Lower leg skin (tissue), 4 donors: ENCODE results near the gene OBSCN. TPM values are rescaled to one million over a fixed set of nuclear protein-coding genes. Genes with fewer than 3 reads are reported as not detected.
"Not testable (repeated sequence)": the region's sequence is repeated elsewhere in the genome, so short reads cannot be mapped to it uniquely, and the experiment has no call there.

ENCODE experiments used
- DNase-seq, 2 donors: peaks; one replicate each; pipeline ENCODE4 v3.0.0-alpha.2; 2019; ENCODE audit warnings: low spot score in 2 of 2
- H3K4me3 ChIP-seq: fragments of 200-600 bp; sonication (generic); 2 replicates; pipeline ENCODE4 v1.5.1; 2017; ENCODE audit warnings: mild to moderate bottlenecking, low read depth; ENCODE audit not compliant: poor library complexity, severe bottlenecking
- POLR2A ChIP-seq, 2 donors: fragments of 450-650 bp; IDR thresholded peaks; one replicate each; pipeline ENCODE4 v1.6.1; 2016 to 2017; ENCODE audit warnings: antibody characterized with exemption in 2 of 2, mild to moderate bottlenecking in 1 of 2, moderate library complexity in 1 of 2
- WGBS, 2 donors: methylation state at CpG; one replicate each; pipeline ENCODE4 v1.1.5; 2018; 5-methylcytosine and 5-hydroxymethylcytosine counted together
- intact Hi-C: fragments of 100-400 bp; cut with DNase I; formaldehyde crosslinking; loops from one replicate; pipeline ENCODE4 v1.15.0; 2023; ENCODE audit warnings: low total_unique reads
- total RNA-seq, 4 donors: library from RNA; depleted of rRNA; stranded (reverse); fragments of >200 nt; gene quantifications; one replicate each; pipeline ENCODE4 v1.1.0, GENCODE V29; 2016
- TF ChIP-seq, protein P1 (sequence below), 3 donors: fragments of 450-650 bp; IDR thresholded peaks; one replicate each; pipeline ENCODE4 v1.5.1; 2016; ENCODE audit warnings: antibody characterized with exemption in 3 of 3, mild to moderate bottlenecking in 3 of 3, moderate library complexity in 2 of 3

Gene OBSCN
- total RNA-seq, 4 donors from 2014 or later: 7.4 to 39.2 (median 18.5) TPM

DNA sequence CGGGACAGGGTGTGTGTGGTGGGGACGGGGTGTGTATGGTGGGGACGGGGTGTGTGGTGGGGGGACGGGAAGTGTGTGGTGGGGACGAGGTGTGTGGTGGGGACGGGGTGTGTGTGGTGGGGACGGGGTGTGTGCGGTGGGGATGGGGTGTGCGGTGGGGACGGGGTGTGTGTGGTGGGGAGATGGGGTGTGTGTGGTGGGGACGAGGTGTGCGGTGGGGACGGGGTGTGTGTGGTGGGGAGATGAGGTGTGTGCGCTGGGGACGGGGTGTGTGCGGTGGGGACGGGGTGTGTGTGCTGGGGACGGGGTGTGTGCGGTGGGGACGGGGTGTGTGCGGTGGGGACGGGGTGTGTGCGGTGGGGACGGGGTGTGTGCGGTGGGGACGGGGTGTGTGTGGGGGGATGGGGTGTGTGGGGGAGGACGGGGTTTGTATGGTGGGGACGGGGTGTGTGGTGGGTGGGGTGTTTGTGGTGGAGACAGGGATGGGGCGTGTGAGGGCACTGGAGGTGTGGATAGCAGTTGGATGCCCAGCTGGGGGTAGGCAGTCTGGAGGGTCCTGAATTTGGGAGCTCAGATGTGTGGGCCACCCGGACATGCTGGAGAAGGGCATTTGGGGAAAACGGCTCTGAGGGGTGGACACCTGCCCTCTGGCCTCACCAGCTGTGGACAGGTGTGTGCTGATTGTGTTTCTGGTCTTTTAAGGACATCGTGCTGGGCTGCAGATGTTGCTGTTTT lies 25.4 kb upstream of the OBSCN start:
- peak in 1 of 2 donors; percentile 64 for DNase-seq
- no peak for TF ChIP-seq POLR2A (IDR thresholded peaks at IDR 0.05)
- TF ChIP-seq, protein P1, sequence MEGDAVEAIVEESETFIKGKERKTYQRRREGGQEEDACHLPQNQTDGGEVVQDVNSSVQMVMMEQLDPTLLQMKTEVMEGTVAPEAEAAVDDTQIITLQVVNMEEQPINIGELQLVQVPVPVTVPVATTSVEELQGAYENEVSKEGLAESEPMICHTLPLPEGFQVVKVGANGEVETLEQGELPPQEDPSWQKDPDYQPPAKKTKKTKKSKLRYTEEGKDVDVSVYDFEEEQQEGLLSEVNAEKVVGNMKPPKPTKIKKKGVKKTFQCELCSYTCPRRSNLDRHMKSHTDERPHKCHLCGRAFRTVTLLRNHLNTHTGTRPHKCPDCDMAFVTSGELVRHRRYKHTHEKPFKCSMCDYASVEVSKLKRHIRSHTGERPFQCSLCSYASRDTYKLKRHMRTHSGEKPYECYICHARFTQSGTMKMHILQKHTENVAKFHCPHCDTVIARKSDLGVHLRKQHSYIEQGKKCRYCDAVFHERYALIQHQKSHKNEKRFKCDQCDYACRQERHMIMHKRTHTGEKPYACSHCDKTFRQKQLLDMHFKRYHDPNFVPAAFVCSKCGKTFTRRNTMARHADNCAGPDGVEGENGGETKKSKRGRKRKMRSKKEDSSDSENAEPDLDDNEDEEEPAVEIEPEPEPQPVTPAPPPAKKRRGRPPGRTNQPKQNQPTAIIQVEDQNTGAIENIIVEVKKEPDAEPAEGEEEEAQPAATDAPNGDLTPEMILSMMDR (IDR thresholded peaks at IDR 0.05): no peak
- intact Hi-C loops: no loop called here
- 88 to 89% methylated on average over 27 to 28 of the region's 32 CpGs for WGBS, 2 donors
- H3K4me3 ChIP-seq: no peak overlapping the region

DNA sequence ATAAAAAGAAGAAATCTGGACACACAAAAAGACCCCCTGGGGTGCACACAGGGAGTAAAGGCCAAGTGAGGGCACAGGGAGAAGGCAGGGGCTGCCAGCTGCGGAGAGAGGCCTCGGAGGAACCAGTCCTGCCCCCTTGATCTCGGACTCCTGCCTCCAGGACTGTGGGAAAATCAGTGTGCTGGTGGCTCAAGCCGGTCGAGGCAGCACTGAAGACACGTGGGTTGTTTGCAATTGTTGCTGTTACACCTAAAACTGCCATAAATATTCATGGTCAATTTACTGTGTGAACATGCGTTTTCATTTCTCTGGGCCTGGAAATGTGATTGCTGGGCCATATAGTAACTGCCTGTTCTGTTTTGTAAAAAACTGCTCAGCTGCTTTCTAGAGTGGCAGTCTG lies 23.7 kb upstream of the OBSCN start:
- peak in 1 of 2 donors; percentile 26 for DNase-seq
- intact Hi-C loops: no loop called here
- TF ChIP-seq, protein P1 (IDR thresholded peaks at IDR 0.05): no peak
- no peak for TF ChIP-seq POLR2A (IDR thresholded peaks at IDR 0.05)
- H3K4me3 ChIP-seq: no peak overlapping the region
- 85 to 89% methylated on average over 7 of the region's 7 CpGs for WGBS, 2 donors

DNA sequence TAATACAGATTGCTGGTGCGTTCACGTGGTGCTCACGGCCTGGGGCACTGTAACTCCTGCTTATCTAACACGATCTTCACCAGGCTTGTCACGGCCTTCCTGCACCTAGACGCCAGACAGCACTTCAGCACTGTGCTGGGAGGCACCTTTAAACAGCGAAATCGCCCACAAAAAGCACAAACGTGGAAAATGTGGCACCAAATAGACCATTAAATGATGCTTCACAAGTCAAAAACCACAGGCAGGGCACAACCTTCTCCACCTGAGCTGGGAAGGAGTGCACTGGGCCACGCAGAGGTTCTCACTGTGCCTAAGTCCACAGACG lies 22.2 kb upstream of the OBSCN start:
- WGBS, 2 donors: 55 to 67% methylated on average over 11 of the region's 11 CpGs
- intact Hi-C loops: no loop called here
- TF ChIP-seq, protein P1 (IDR thresholded peaks at IDR 0.05): no peak
- TF ChIP-seq POLR2A (IDR thresholded peaks at IDR 0.05): no peak
- H3K4me3 ChIP-seq: no peak overlapping the region
- DNase-seq: peak in 1 of 2 donors; percentile 68

DNA sequence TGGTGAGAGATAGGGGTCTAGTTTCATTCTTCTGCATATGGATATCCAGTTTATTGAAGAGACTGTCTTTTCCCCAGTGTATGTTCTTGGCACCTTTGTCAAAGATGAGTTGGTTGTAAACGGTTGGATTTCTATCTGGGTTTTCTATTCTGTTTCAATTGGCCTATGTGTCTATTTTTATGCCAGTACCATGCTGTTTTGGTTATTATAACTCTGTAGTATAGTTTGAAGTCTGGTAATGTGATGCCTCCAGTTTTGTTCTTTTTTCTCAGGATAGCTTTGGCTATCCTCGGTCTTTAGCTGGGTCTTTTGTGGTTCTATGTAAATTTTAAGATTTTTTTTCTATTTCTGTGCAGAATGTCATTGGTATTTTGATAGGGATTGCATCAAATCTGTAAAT lies 19.6 kb upstream of the OBSCN start:
- 83 to 85% methylated on average over 2 of the region's 2 CpGs for WGBS, 2 donors
- H3K4me3 ChIP-seq, DNase-seq, intact Hi-C loops: not testable (repeated sequence)

DNA sequence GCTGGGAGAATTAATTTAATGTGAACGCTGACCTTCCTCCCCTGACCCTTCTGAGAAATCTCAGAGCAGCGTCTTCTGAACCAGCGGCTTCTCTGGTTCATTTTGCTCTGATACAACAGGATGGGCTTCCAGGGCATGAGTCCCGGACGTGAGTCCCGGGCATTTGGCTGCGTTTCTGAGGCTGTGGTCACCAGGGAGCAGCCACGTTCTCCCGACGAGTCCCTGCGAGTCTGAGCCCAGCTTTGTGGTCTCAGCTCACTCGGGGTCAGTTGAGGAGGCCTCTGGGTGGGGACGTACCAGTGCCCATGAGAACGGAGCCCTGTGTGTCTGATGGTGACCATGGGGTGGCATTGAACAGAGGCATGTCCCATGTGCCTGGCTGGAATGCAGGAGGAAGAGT lies 17.7 kb upstream of the OBSCN start:
- no peak overlapping the region for H3K4me3 ChIP-seq
- no peak for TF ChIP-seq POLR2A (IDR thresholded peaks at IDR 0.05)
- TF ChIP-seq, protein P1 (IDR thresholded peaks at IDR 0.05): no peak
- intact Hi-C loops: no loop called here
- 73 to 80% methylated on average over 13 to 14 of the region's 14 CpGs for WGBS, 2 donors
- peak in 1 of 2 donors; percentile 34 for DNase-seq

GRCh38 chr1:228190778-228191177 lies 17.1 kb upstream of the OBSCN start:
- no peak overlapping the region for H3K4me3 ChIP-seq
- DNase-seq: peak in 1 of 2 donors; percentile 18
- TF ChIP-seq POLR2A (IDR thresholded peaks at IDR 0.05): no peak
- TF ChIP-seq, protein P1 (IDR thresholded peaks at IDR 0.05): no peak
- intact Hi-C loops: no loop called here
- 88% methylated on average over 5 of the region's 5 CpGs for WGBS, 2 donors
